OCI-M2 (cell line): ENCODE results near the gene CCDC170.

Experiments used
- DNase-seq: peaks from one replicate; lab custom pipeline; 2025; ENCODE audit not compliant: unreplicated experiment; lab: John Stamatoyannopoulos, UW

CCDC170 gene

GRCh38 chr6:151651639-151652038 is 157.8 kb downstream of the CCDC170 start:
- DNase-seq: no peak

GRCh38 chr6:151652325-151652724 is 158.5 kb downstream of the CCDC170 start:
- DNase-seq: no peak

DNA sequence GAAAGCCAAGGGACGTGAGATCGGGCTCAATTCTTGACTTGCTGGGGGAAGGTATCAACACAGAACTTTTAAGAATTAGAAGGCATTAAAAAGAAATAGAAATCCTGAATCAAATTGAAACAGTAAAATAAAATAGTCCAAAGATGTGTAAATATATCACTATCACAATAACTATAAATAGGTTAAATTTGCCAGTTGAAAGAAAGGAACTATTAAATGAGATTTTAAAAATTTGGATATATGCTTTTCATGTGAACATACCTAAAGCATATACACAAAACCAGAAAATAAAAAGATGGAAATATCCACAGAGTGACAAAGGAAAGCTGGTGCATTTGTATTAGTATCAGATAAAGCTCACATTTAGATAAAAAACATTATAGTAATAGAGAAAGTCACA is 161.3 kb downstream of the CCDC170 start:
- no peak for DNase-seq

- no peak for DNase-seq
Measured at GRCh38 chr6:151656392-151656791, 162.6 kb downstream of the CCDC170 start.

GRCh38 chr6:151658091-151658490 is 164.3 kb downstream of the CCDC170 start:
- DNase-seq: no peak

- DNase-seq: no peak
Measured at GRCh38 chr6:151659212-151659611, 165.4 kb downstream of the CCDC170 start.

- no peak for DNase-seq
Measured at GRCh38 chr6:151661509-151661908, 167.7 kb downstream of the CCDC170 start.

- DNase-seq: no peak
Measured at GRCh38 chr6:151661928-151662327, 168.1 kb downstream of the CCDC170 start.

GRCh38 chr6:151663559-151663958 is 169.7 kb downstream of the CCDC170 start:
- no peak for DNase-seq

GRCh38 chr6:151664390-151664789 is 170.6 kb downstream of the CCDC170 start:
- DNase-seq: no peak

DNA sequence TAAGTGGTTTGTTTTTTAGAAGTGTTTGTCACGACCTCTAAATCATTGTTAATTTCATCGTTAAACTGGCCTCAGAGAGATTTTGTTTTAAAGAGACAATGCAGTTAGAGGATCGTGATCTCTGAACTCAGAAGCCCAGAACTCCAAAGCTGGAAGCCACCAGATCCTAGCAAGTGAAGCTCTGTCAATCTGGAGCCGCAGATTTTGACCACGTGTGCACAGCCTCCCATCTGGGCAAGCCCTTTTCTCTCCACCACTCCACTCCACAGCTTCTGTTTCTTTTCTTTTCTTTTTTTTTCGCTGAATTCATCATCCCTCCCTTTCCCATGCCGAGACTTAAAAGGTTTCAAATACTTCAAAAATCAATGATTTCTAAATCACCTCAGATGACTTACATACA is 171.5 kb downstream of the CCDC170 start:
- DNase-seq: no peak

- no peak for DNase-seq
Measured at GRCh38 chr6:151666526-151666925, 172.7 kb downstream of the CCDC170 start.

DNA sequence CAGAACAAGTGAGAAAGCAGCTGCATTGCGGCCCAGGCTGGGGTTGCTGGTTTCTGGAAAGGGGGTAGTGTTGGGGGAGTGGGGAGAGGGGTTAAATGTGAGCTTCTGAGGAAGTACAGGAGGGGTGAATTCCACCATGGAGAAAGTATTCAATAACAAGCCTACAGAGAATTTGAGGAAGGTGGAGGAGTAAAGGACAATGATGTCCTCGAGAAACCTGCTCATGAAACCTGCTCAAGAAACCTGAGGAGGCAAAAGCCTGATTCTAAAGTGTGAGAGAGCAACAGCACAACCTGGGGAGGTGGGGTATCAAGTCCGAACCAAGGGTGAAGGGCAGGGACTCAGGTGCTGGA is 175.4 kb downstream of the CCDC170 start:
- no peak for DNase-seq

- no peak for DNase-seq
Measured at GRCh38 chr6:151670116-151670515, 176.3 kb downstream of the CCDC170 start.
